Ovary (tissue), 9 donors: ENCODE data around the gene MAP1B. TPM values are rescaled to one million over a fixed set of nuclear protein-coding genes. Genes with fewer than 3 reads are reported as not detected.

Experiments used
- DNase-seq, 5 donors: peaks; one replicate each; pipeline ENCODE4 v3.0.0-alpha.2; 2019 to 2020
- H3K27ac ChIP-seq, 2 donors: fragments of 200-600 bp; one replicate each; pipeline versions ENCODE4 v1.5.1 to v1.8.0; 2019 to 2022
- H3K27me3 ChIP-seq: fragments of 200-600 bp; one replicate; pipeline ENCODE4 v1.8.0; 2022
- H3K36me3 ChIP-seq: fragments of 200-600 bp; sonication (generic); one replicate; pipeline ENCODE4 v1.5.1; 2019
- H3K4me1 ChIP-seq: one replicate; pipeline ENCODE4 v1.8.1; 2013; ENCODE audit warnings: mild to moderate bottlenecking, moderate library complexity; ENCODE audit not compliant: insufficient read depth
- H3K4me3 ChIP-seq: fragments of 200-600 bp; sonication (generic); one replicate; pipeline ENCODE4 v1.5.1; 2017
- H3K9me3 ChIP-seq, 2 donors: fragments of 200-600 bp in 1 of 2; sonication (generic) in 1 of 2; one replicate each; pipeline versions ENCODE4 v1.5.1 to v1.8.1; 2013 to 2019; ENCODE audit warnings: mild to moderate bottlenecking in 1 of 2, moderate library complexity in 1 of 2
- CTCF ChIP-seq, 3 donors: fragments of 450-650 bp in 2 of 3; fragments of 200-600 bp in 1 of 3; IDR thresholded peaks; one replicate each; pipeline versions ENCODE4 v1.5.1 to v1.8.0; 2016 to 2022; ENCODE audit warnings: antibody characterized with exemption in 3 of 3, mild to moderate bottlenecking in 1 of 3
- EP300 ChIP-seq: sonication (generic); formaldehyde crosslinking; IDR thresholded peaks from one replicate; pipeline ENCODE4 v1.6.1; 2017; ENCODE audit warnings: antibody characterized with exemption
- POLR2A ChIP-seq: fragments of 450-650 bp; IDR thresholded peaks from one replicate; pipeline ENCODE4 v1.6.1; 2017; ENCODE audit warnings: antibody characterized with exemption, mild to moderate bottlenecking, moderate library complexity
- WGBS, 3 donors: extraction: QIAGEN DNeasy Blood & Tissue Kit in 1 of 3; methylation state at CpG; one replicate each; pipeline versions ENCODE4 v1.1.5 to v1.1.7; 2013 to 2017; 5-methylcytosine and 5-hydroxymethylcytosine counted together
- intact Hi-C, 4 donors: fragments of 100-400 bp; cut with DNase I; formaldehyde crosslinking; loops; one replicate each; pipeline versions ENCODE4 v1.11.0 to v1.15.1; 2022 to 2023
- polyA plus RNA-seq, 2 donors: library from polyadenylated mRNA; stranded (reverse); fragments of 200-250 nt in 1 of 2; fragments of 350-450 nt in 1 of 2; fragmentation: Illumina TruSeq in 1 of 2; extraction: RNeasy Lipid Tissue Mini Kit (QIAGEN cat#74804) in 1 of 2; gene quantifications; one replicate each; pipeline ENCODE4 v1.2.3, GENCODE V29; 2013 to 2014
- total RNA-seq, 7 donors: library from RNA; depleted of rRNA in 2 of 7; stranded (reverse); fragments of >200 nt in 2 of 7; fragmentation: NEBNext Ultra II Directional in 3 of 7; extraction: Animal tissue kit (Norgen Biotek cat#: 25700) in 3 of 7; gene quantifications; one replicate each; pipeline versions ENCODE4 v1.1.0 to v1.2.4, GENCODE V29; 2016 to 2023
- donor health status: DM: no; HTN: no; CAD: no; lungs with moderate emphysema.
- donor health status: DM: no; HTN: no; CAD: no.
- donor health status: Bipolar disorder and iron deficiency.
- donor health status: DM: yes; HTN: yes; CAD: no.
- donor health status: DM: no; HTN: no; CAD: no.
- donor health status: DM: yes; HTN: yes; CAD: no.

MAP1B gene
- total and polyA plus RNA-seq, 9 donors: 4.4 to 126 (median 47.7) TPM

- no peaks in the 10 kb centered on the region for H3K36me3 ChIP-seq
- no peaks in the 10 kb centered on the region for H3K9me3 ChIP-seq
- DNase-seq: no peak
- TF ChIP-seq CTCF (IDR thresholded peaks at IDR 0.05) (no peak), POLR2A (no peak), EP300 (no peak)
- intact Hi-C loops: loop anchor here in 1 of 4 donors (10.0 kb wide), 1 partner anchor 53 kb away; no protein-coding TSS in a partner anchor
- no peaks in the 10 kb centered on the region for H3K4me1 ChIP-seq
- no peak overlapping the region for H3K27ac ChIP-seq
- H3K27me3 ChIP-seq: no peaks in the 10 kb centered on the region
- WGBS, 3 donors: 82 to 85% (median 83%) methylated on average over 12 of the region's 12 CpGs
- no peak overlapping the region for H3K4me3 ChIP-seq
These were observed 14.6 kb downstream of the MAP1B start for GRCh38 chr5:72121780-72122445.

- no peaks in the 10 kb centered on the region for H3K27me3 ChIP-seq
- no peaks in the 10 kb centered on the region for H3K9me3 ChIP-seq
- intact Hi-C loops: loop anchor here in 1 of 4 donors (10.0 kb wide), 1 partner anchor 52 kb away; no protein-coding TSS in a partner anchor
- WGBS, 3 donors: 87 to 93% (median 92%) methylated on average over 3 of the region's 3 CpGs
- no peak overlapping the region for H3K27ac ChIP-seq
- no peak for TF ChIP-seq CTCF (IDR thresholded peaks at IDR 0.05)
- no peak for TF ChIP-seq EP300
- no peak for TF ChIP-seq POLR2A
- no peak overlapping the region for H3K4me3 ChIP-seq
- no peak for DNase-seq
- H3K4me1 ChIP-seq: no peaks in the 10 kb centered on the region
- no peaks in the 10 kb centered on the region for H3K36me3 ChIP-seq
These were observed 15.3 kb downstream of the MAP1B start for GRCh38 chr5:72122602-72123001.

- DNase-seq: no peak
- intact Hi-C loops: loop anchor here in 1 of 4 donors (10.0 kb wide), 1 partner anchor 51 kb away; no protein-coding TSS in a partner anchor
- 93 to 96% (median 93%) methylated on average over 9 of the region's 9 CpGs for WGBS, 3 donors
- no peak overlapping the region for H3K4me3 ChIP-seq
- no peaks in the 10 kb centered on the region for H3K27me3 ChIP-seq
- no peak overlapping the region for H3K27ac ChIP-seq
- TF ChIP-seq CTCF (IDR thresholded peaks at IDR 0.05) (no peak), POLR2A (no peak), EP300 (no peak)
- H3K36me3 ChIP-seq: no peaks in the 10 kb centered on the region
- no peaks in the 10 kb centered on the region for H3K9me3 ChIP-seq
- H3K4me1 ChIP-seq: no peaks in the 10 kb centered on the region
These were observed 16.6 kb downstream of the MAP1B start for GRCh38 chr5:72123764-72124376.

GRCh38 chr5:72125271-72125940, 18.1 kb downstream of the MAP1B start:
- 80 to 98% (median 94%) methylated on average over 1 of the region's 1 CpG for WGBS, 3 donors
- H3K4me1 ChIP-seq: no peaks in the 10 kb centered on the region

More at GRCh38 chr5:72125271-72125940, 18.1 kb downstream of the MAP1B start:
- no peak overlapping the region for H3K27ac ChIP-seq
- intact Hi-C loops: loop anchor here in 1 of 4 donors (10.0 kb wide), 1 partner anchor 49 kb away; no protein-coding TSS in a partner anchor
- no peaks in the 10 kb centered on the region for H3K36me3 ChIP-seq
- no peaks in the 10 kb centered on the region for H3K27me3 ChIP-seq
- no peaks in the 10 kb centered on the region for H3K9me3 ChIP-seq
- no peak for DNase-seq
- no peak for TF ChIP-seq EP300
- TF ChIP-seq POLR2A: no peak
- TF ChIP-seq CTCF (IDR thresholded peaks at IDR 0.05): no peak
- no peak overlapping the region for H3K4me3 ChIP-seq
